Endothelial cell of umbilical vein (primary cell): ENCODE data around the gene SLC38A6. TPM values are rescaled to one million over a fixed set of nuclear protein-coding genes. Genes with fewer than 3 reads are reported as not detected.

Experiments used
- BruUV-seq: library from RNA; stranded (reverse); fragments of 400-500 nt; replicated peaks from 2 replicates; lab custom pipeline; 2021; lab: Mats Ljungman, UMichigan
- CTCF ChIA-PET: fragments of 300-600, 350-600 bp; sonication (Branson Sonifier 250); formaldehyde crosslinking; loops from one replicate; lab custom pipeline; 2021; ENCODE audit warnings: antibody characterized with exemption, inconsistent platforms; lab: Charles Lee
- POLR2A ChIA-PET: fragments of 300-600, 350-600 bp; sonication (Branson Sonifier 250); formaldehyde crosslinking; loops from one replicate; lab custom pipeline; 2021; ENCODE audit warnings: antibody characterized with exemption, inconsistent platforms; lab: Charles Lee
- DNase-seq: peaks from one replicate; pipeline ENCODE4 v3.0.0-alpha.2; 2011; ENCODE audit warnings: low read depth, low spot score
- FAIRE-seq: peaks from 2 replicates; lab custom pipeline; 2011; peaks lifted over from hg19 to GRCh38; lab: Jason Lieb, UNC
- H2AFZ ChIP-seq: 2 replicates; pipeline ENCODE4 v1.6.0; 2012; ENCODE audit warnings: low read depth, low read length, control low read depth, inconsistent platforms
- H3K27ac ChIP-seq: 2 replicates; pipeline ENCODE4 v1.5.1; 2011; ENCODE audit warnings: low read depth, mild to moderate bottlenecking, control low read depth, low read length, moderate library complexity; ENCODE audit not compliant: insufficient read depth
- H3K27me3 ChIP-seq, 2 experiments: 2 replicates each; pipeline versions ENCODE4 v1.6.0 to v1.6.1; 2011; ENCODE audit warnings: low read length in 2 of 2, mixed read lengths in 1 of 2; ENCODE audit not compliant: control insufficient read depth in 2 of 2, insufficient read depth in 2 of 2
- H3K36me3 ChIP-seq, 2 experiments: 2 replicates in 1 of 2; 3 replicates in 1 of 2; pipeline ENCODE4 v1.5.1; 2011; ENCODE audit warnings: low read length in 2 of 2, mild to moderate bottlenecking in 1 of 2, moderate library complexity in 1 of 2; ENCODE audit not compliant: control insufficient read depth in 2 of 2, insufficient read depth in 2 of 2; ENCODE audit errors: extremely low read depth in 1 of 2
- H3K4me1 ChIP-seq: 3 replicates; pipeline ENCODE4 v1.5.1; 2011; ENCODE audit warnings: mild to moderate bottlenecking, low read length; ENCODE audit not compliant: control insufficient read depth, insufficient read depth; ENCODE audit errors: extremely low read depth
- H3K4me2 ChIP-seq: 2 replicates; pipeline ENCODE4 v1.6.1; 2011; ENCODE audit warnings: low read length, control low read depth, mixed read lengths; ENCODE audit not compliant: insufficient read depth
- H3K4me3 ChIP-seq, 3 experiments: fragments of 200-600 bp in 1 of 3; sonication (generic), shearing (Covaris generic) in 1 of 3; replicated peaks in 1 of 3; 2 replicates each; pipeline ENCODE4 v1.5.1; 2011 to 2016; ENCODE audit warnings: control low read depth in 3 of 3, low read length in 3 of 3, mild to moderate bottlenecking in 2 of 3, inconsistent platforms in 1 of 3, low read depth in 1 of 3, moderate library complexity in 1 of 3; ENCODE audit not compliant: insufficient read depth in 1 of 3
- H3K79me2 ChIP-seq: 2 replicates; pipeline ENCODE4 v1.6.0; 2012; ENCODE audit warnings: low read length, inconsistent platforms; ENCODE audit not compliant: control insufficient read depth, insufficient read depth
- H3K9ac ChIP-seq: replicated peaks from 2 replicates; pipeline ENCODE3; 2011; ENCODE audit warnings: low read length, control low read depth; ENCODE audit not compliant: insufficient read depth; ENCODE audit errors: extremely low read depth
- H3K9me1 ChIP-seq: replicated peaks from 3 replicates; pipeline ENCODE4 v1.6.0; 2011; ENCODE audit warnings: mild to moderate bottlenecking, low read length; ENCODE audit not compliant: control insufficient read depth, insufficient read depth; ENCODE audit errors: extremely low read depth
- H3K9me3 ChIP-seq: replicated peaks from 2 replicates; pipeline ENCODE4 v1.5.1; 2012; ENCODE audit warnings: low read length, inconsistent platforms; ENCODE audit not compliant: control insufficient read depth, insufficient read depth
- H4K20me1 ChIP-seq: replicated peaks from 2 replicates; pipeline ENCODE3; 2011; ENCODE audit warnings: mild to moderate bottlenecking, low read length; ENCODE audit not compliant: control insufficient read depth, insufficient read depth; ENCODE audit errors: extremely low read depth
- CTCF ChIP-seq, 2 donors: IDR thresholded peaks; 1 replicate in 1 of 2; 2 replicates in 1 of 2; pipeline ENCODE4 v1.5.1; 2011; ENCODE audit warnings: low read length in 2 of 2, mild to moderate bottlenecking in 2 of 2, moderate library complexity in 2 of 2, control low read depth in 1 of 2, inconsistent platforms in 1 of 2, low read depth in 1 of 2; ENCODE audit not compliant: insufficient read depth in 1 of 2; ENCODE audit errors: extremely low read depth in 1 of 2
- EZH2 ChIP-seq: IDR thresholded peaks from 2 replicates; pipeline ENCODE4 v1.6.1; 2012; ENCODE audit warnings: borderline replicate concordance, low read depth, mild to moderate bottlenecking, moderate library complexity, low read length, inconsistent platforms; ENCODE audit not compliant: severe bottlenecking
- FOS ChIP-seq: IDR thresholded peaks from 2 replicates; pipeline ENCODE4 v1.6.1; 2011; ENCODE audit warnings: mild to moderate bottlenecking, low read length, moderate library complexity, borderline replicate concordance; ENCODE audit not compliant: insufficient read depth
- GATA2 ChIP-seq: IDR thresholded peaks from 2 replicates; pipeline ENCODE4 v1.7.0; 2011; ENCODE audit warnings: low read depth, mild to moderate bottlenecking, moderate library complexity, mixed read lengths, low read length; ENCODE audit not compliant: insufficient read length, insufficient read depth
- JUN ChIP-seq: IDR thresholded peaks from 2 replicates; pipeline ENCODE4 v1.6.1; 2011; ENCODE audit warnings: borderline replicate concordance, low read depth; ENCODE audit not compliant: insufficient read length, insufficient read depth
- MYC ChIP-seq: IDR thresholded peaks from one replicate; pipeline ENCODE4 v1.6.1; 2011; ENCODE audit warnings: mild to moderate bottlenecking, low read depth, low read length
- POLR2A ChIP-seq: IDR thresholded peaks from 2 replicates; pipeline ENCODE4 v1.6.1; 2012; ENCODE audit warnings: low read depth, mild to moderate bottlenecking, control low read depth, low read length
- POLR2AphosphoS5 ChIP-seq: IDR thresholded peaks from 2 replicates; pipeline ENCODE4 v1.6.1; 2012; ENCODE audit warnings: low read depth, mild to moderate bottlenecking, control low read depth, low read length, moderate library complexity; ENCODE audit not compliant: insufficient read depth
- dilution Hi-C: fragments of 300-500 bp; cut with MboI; formaldehyde crosslinking; loops from one replicate; pipeline ENCODE4 v1.15.0; 2019; ENCODE audit warnings: low sequenced_read_pairs; ENCODE audit not compliant: extremely low pct_ligation_motif_present
- intact Hi-C: fragments of 100-400 bp; cut with micrococcal nuclease; formaldehyde crosslinking; loops from one replicate; pipeline ENCODE4 v1.10.0; 2022
- polyA plus RNA-seq, 4 experiments: library from polyadenylated mRNA; depleted of rRNA in 3 of 4; stranded (reverse) in 3 of 4; unstranded in 1 of 4; fragments of >200 nt; gene quantifications; 2 replicates each; pipeline versions ENCODE4 v1.2.1 to v1.2.3, GENCODE V29; 2011 to 2012; ENCODE audit warnings: missing spikeins in 1 of 4
- total RNA-seq: library from RNA; stranded (reverse); gene quantifications from 2 replicates; pipeline ENCODE4 v1.2.3, GENCODE V29; 2021
- TF ChIP-seq, protein P1 (sequence below): IDR thresholded peaks from 2 replicates; pipeline ENCODE4 v1.6.1; 2011; ENCODE audit not compliant: insufficient read depth, insufficient read length

Gene SLC38A6
- total and polyA plus RNA-seq, 2 donors (not counting 3 experiments of a cell fraction or from before 2014, with no cell fraction given): 17.3 to 24.6 TPM

- FAIRE-seq (no peak), DNase-seq (no peak)
- no TSS peak for BruUV-seq
- Histone ChIP-seq H3K27me3 (no peaks in the 10 kb centered on the region), H3K9me1 (no peaks in the 10 kb centered on the region), H3K9me3 (no peaks in the 10 kb centered on the region), H3K27ac (no peak overlapping the region), H4K20me1 (no peaks in the 10 kb centered on the region), H3K79me2 (no peaks in the 10 kb centered on the region), H3K36me3 (no peaks in the 10 kb centered on the region), H3K4me3 (no peak overlapping the region), H2AFZ (no peak overlapping the region), H3K4me1 (no peaks in the 10 kb centered on the region), H3K9ac (no peak overlapping the region), H3K4me2 (no peak overlapping the region)
- dilution Hi-C loops: no loop called here
- no peak for TF ChIP-seq POLR2AphosphoS5
- TF ChIP-seq GATA2: no peak
- TF ChIP-seq CTCF (IDR thresholded peaks at IDR 0.05; ENCODE audit: extremely low read depth in 1 of 2, insufficient read depth in 1 of 2, low read depth in 1 of 2, low read length in 2 of 2): no peak
- TF ChIP-seq JUN: no peak
- TF ChIP-seq FOS: no peak
- TF ChIP-seq POLR2A: no peak
- no peak for TF ChIP-seq EZH2
- TF ChIP-seq, protein P1, sequence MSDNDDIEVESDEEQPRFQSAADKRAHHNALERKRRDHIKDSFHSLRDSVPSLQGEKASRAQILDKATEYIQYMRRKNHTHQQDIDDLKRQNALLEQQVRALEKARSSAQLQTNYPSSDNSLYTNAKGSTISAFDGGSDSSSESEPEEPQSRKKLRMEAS: no peak
- no peak for TF ChIP-seq MYC
- ChIA-PET POLR2A (no interaction called here), CTCF (interaction anchor here (1.0 kb wide), 1 partner anchor 8 kb away, joined by 3 read pairs; no protein-coding TSS in a partner anchor)
- intact Hi-C loops: no loop called here
Measured at GRCh38 chr14:61080591-61081010, 99.6 kb downstream of the SLC38A6 start.
